Measurements from ENCODE around the gene B3GALT6.

The B3GALT6 gene

DNA sequence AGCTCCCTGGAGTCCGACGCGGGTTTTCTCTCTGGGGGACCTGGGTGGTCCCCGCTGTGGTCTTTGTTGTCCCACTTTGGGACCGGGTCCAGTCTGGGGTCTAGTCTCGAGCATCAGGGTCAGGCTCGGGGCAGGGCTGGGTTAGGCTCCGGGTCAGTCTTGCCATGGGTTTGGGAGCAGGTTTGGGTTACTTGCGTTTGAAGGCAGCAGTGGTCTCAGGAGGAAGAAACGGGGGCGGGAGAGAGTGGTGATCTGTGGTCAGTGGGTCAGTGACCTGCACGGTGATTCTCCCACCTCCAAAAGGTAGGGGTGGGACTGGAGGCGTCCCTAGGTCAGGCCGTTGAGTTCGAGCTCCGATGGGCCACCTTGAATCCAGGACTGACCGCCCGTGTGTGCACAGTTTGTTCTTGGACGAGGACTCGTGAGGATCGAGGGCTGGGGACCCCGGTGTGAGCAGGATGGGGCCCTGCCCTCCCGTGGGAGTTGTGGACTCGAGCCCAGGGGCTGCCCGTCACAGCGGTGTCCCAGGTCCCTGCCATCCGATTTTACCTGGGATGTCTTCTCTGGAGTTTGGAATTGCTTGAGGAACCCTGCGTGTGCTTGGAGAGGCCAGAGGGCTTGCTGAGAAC, 2.3 kb downstream of the B3GALT6 start:
- no peak for DNase-seq

DNA sequence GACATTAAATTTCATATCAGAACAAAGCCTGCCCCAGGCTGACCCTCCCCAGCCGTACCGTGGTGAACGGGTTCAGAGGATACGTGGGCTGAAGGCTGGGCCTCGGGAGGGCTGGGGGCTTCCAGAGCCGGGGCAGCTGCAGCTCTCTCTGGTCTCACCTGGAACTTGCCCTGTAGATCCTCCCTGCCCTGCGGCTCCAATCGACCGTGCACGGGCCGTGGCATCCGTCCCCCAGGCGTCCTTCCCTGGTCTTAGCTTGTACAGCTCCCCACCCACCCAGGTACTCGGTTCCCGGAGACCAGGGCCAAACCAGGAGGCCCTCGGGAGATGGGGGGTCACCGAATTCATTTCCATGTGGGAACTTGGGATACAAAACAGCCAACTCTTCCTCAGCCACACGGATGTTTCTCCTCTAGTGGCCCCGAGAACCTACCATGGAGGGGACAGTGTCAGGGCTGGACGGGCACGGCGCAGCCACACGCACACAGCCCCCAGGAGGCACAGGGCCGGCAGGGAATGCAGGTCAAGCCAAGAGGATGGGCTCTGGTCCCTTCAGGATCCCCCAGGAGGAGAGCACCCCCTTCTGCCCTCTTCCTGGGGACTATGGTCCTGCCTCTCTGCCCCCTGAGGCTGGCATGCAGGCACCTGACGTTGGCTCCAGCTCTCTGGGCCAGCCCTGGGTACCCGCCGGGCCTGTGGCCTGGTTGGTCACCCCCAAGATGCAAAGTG, 3.1 kb downstream of the B3GALT6 start:
- DNase-seq: no peak

DNA sequence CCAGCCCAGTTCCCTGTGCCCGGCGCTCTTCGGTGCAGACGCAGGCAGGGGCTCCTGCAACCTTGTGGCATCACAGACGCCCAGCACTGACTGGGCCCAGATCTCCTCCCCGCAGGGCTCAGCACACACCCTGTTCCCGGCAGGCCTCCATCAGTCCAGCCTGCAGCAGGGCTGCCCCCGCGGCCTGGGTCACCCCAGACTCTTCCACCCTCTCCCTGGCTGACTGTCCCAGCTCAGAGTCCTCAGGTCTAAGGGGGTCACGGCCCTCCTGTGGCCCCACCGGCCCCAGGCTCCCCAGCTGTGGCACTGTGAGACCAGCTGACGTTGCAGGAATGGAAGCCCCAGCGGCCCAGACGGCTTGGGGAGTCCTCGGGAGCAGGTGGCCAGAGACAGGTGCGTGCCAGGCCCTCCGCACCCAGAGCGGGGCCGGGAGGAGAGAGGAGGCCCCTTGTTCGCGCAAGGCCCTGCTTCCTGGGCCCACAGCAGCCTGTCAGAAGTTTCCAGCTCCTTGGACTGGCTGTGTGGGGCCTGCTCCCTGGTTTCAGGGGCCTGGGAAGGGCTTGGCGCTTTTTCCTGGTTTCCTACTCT, 4.2 kb downstream of the B3GALT6 start:
- no peak for DNase-seq

DNA sequence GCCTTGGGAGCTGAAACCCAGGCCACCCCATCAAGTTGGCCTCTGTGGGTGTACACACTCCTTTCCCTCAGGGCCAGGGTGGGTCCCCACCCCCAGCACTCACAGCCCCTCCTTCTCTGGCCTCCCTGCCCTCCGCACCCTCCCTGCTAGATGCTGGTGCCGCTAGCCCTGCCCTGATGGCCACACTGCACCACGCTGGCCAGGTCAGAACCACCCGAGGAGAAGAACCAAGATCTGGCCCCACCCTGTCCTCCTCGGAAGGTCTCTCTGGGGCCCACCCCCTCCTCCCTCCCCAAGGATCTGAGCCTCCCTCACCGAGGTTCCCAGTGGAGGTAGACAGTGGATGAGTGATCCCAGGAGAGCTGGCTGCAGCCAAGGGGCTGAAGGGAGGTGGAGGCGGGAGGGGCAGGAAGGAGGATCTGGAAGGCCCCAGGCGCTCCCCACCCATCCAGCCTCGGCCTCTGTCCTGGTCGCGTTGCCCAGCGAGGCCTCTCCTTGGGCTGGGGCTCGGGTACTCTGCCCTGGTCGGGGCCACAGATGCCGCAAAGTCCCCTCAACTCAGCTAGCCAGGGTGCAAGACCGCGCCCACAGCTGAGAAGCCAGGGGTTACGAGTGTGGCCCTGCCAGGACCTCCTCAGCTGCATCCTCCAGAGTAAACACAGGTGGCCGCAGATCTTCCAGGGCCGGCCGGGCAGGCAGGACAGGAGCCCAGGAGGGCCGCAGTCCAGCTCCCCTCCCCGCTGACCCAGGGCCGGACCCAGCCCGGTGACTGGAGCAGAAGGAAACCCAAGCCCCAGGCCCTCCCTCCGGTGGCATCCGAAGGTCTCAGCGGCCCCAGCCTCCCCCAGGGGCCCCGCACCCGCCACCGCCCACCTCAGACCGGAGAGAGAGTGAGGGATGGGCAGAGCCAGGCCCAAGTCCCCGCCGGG, 5.2 kb downstream of the B3GALT6 start:
- no peak for DNase-seq

DNA sequence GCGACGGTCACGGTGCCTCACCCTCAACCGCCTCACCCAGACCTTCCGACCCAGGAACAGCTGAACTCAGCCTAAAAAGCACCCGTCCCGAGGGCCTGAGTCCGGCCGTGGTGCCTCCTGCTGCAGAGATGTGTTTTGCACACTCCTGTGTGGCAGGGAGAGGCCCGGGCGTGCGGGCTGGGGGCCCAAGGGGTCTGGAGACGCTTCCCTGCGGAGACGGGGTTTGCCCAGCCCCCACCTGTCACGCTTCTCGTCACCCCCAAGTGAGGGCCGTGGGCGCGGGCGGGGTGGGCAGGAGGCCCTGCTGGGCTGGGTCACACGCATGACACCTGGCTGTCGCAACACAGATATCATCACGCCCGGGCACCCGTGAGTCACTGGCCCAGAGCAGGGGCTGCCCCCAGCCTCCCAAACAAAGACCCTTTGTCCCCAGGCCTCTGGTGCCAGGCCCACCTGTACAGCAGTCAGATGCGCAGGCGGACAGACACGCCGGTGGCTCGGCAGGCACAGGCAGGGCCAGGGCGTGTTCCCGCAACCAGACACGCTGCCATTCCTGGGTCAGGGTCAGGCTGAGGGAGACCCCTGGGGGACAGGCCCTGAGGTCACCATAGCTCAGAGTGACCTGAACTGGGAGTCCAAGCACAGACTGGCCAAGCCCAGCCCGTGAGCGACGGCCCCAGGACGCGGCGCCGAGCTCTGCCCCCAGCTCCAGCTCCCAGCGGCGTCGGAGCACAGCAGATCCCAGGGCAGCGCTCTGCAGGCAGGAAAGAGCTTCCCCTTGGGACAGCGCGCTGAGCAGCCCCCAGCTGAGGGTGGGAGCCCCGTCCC, 6.1 kb downstream of the B3GALT6 start:
- no peak for DNase-seq

DNA sequence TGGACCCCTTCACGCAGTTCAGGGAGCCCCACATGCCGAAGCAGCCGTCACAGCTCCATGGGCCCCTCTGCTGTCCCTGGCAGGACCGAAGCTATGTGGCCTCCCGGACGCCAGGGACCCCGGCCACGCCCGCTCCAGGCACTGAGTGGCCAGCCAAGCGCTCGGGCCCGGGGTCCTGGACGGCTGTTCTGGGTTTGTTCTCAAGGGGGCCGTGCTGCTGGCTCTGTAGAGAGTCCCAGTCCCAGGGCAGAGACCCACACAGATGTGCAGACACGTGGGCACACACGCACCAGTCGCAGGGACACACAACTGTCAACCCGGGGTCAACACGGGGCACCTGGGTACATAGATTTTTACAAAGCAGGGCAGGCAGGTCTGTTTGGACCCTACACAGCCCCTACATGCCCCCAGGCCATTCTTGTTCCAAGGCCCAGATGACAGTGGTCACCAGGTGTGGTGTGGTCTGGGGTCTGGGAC, 6.7 kb downstream of the B3GALT6 start:
- no peak for DNase-seq

DNA sequence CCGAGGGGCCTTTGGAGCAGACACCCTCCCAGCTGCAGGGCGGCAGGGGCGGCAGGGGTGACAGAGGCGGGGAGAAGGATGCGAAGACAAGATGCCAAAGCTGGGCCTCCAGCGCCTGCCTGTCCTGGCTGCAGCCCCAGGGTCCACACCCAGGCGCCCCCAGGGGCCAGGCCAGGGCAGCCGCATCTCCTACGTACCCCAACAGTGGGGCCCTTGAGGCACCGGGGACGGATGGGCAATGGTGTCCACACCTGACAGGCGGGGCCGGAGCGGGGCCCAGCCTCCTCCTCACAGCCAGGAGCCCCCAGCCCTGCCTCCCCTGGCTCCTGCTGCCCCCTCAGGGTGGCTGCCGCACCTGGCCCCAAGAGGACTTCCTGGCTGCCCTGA, 7.2 kb downstream of the B3GALT6 start:
- no peak for DNase-seq

DNA sequence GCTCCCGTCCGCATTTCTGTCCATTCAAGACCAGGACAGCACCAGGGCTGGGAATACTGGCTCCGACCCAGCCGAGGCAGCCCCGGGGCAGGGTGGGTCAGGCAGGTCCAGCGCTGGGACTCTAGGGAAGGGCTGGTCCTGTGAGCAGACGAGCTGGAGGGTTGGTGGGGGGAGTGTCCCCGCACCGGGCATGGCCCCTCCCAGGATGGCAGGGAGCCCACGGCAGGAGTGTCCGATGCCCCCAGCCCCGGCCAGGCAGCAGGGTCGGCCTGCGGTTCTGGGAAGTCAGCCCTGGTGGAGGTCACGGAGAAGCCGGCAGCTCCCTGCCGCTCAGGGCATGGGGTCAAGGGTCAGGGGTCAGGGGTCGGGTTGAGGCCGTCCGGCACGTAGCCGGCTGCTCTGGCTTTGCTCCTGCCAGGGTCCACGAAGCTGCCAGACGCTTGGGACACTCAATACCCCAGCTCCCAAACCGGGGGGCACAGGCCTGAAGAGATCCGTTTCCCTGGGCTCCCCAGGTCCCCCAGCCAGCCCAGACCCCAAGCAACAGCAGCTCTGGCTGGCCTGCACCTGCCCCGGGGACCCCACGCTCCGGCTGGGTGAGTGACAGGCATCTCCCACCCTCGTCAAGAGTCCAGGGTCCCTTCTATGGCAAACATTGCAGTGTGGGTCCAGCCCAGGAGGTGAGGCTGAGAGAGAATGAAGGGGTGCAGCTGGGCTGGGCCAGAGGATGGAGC, 7.7 kb downstream of the B3GALT6 start:
- DNase-seq: no peak

DNA sequence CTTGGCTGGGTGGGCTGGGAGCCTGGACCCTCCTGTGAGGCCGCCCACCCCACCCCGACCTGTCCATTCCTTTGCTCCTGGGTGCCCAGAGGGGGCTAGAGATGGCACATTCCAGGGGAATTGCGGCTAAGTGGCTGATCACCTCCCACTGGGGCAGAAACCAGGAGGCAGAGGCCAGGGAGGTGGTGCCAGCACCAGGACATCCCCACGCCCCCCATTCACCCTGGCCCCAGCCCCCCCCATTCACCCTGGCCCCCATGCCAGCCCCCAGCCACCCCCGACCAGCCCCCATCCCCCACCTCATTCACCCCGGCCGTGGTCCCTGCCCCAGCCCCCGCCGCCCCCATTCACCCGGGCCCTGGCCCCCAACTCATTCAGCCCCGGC, 8.3 kb downstream of the B3GALT6 start:
- no peak for DNase-seq

DNA sequence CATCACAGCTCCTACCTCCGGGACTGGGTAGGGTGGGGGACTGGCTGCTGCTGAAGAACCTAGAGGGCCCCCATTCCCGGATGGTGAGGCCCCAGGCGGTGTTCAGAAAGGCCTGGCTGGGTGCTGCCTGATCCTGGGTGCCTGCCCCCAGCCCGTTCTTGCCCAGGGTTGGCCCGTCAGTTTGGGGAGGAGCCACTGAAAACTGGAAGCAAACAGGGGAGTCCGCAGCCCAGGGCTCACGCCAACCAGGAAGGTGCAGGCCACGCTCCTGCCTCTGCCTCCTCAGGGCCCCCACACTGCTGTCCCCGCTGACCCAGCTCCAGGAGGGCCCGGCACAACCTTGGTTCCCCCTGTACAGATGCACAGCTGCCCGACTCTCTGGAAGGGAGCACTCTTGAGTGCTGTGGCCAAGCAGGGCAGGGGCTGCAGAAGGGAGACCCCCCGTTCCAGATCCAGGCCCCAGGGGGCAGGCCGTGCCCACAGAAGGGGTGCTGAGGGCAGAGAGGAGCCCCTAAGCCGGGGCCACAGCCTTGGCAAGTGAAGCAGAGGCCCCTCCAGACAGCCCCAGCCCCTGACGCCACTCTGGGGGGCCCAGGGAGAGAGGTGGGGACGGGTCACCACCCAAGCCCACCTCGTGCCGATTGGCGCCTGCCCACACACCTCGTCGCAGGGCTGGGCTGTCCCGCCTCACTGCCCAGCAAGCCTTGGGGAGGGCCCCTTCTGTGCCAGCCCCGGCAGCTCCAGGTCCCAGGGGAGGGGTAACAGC, 9.0 kb downstream of the B3GALT6 start:
- DNase-seq: no peak

DNA sequence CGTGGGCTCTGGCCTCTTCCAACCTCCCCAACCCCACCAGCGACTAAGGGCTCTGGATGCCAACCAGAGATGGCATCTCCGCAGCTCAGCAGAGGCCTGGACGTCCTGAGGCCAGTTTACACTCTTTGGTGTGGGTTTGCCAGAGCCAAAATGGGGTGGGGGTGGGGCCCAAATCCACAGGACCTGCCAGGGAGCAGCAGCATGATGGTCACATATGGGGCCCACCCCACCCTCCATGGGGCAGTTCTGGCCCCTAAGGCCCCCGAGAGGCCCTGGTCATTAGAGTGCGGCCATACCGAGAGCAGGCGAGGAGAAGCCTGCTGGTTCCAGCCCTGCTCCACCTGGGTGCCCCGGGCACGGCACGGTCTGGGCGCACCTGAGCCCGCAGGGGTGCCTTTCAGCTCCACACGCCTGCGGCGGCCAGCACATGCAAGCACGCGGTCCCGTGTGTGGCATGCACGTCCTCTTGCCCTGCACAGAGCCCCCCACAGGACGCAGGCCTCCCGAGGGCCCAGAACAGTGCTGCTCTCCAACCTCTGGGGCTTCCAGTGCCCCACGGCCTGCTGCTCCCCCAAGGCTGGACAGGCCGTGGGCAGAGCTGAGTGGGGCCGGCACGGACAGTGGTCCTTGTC, 9.7 kb downstream of the B3GALT6 start:
- DNase-seq: no peak

DNA sequence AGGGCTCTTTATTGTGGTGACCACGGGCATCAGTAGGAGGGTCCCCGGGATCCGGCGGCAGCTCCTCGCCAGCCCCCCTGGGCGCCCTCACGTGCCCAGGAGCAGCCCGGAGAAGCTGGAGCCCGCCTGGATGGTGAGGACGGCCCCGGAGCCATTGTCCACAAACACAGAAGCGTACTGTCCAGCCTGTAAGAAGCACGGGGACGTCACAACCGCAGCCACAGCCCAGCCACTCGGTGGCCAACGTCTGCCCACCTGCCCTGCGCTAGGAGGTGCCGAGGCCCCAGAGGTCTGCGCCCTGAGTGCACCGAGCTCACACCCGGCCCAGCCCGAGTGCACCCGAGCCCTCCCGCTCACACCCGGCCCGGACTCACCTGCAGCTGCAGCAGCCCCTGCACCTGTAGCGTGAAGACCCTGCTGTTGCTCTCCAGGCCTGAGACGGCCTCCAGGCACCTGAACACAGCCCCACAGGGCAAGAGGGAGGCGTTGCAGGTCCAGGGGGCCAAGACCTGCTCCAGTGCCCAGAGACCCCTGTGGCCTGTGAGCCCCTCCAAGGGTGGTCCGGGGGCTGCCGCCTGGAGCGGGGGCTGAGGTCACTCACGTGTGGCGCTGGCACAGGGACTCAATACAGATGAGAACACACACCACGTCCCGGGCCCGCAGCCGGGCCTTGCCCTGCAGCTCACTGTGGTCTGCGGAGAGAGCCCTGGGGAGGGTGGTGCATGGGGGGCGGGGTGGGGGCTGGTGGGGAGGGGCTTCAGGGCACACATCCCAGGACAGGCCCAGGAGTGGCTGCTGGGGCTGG, 10.6 kb downstream of the B3GALT6 start:
- DNase-seq: no peak

DNA sequence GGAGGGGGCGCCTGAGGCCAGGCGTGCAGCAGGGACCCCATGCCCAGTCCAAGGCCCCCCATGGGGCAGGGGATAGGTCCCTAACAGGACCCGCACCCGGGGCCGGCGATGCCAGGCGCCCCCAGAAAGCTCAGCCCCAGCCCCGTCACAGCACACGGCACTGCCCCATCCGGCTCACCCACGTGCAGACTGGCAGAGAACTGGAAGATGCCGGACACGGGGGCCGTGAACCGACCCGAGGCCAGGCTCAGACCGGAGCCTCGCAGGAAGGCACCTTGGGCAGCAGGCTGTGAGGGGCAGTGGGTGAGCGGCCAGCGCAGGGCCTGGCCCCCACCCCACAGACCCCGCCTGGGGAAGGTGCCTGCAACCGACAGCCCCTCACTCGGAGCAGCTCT, 11.2 kb downstream of the B3GALT6 start:
- no peak for DNase-seq

DNA sequence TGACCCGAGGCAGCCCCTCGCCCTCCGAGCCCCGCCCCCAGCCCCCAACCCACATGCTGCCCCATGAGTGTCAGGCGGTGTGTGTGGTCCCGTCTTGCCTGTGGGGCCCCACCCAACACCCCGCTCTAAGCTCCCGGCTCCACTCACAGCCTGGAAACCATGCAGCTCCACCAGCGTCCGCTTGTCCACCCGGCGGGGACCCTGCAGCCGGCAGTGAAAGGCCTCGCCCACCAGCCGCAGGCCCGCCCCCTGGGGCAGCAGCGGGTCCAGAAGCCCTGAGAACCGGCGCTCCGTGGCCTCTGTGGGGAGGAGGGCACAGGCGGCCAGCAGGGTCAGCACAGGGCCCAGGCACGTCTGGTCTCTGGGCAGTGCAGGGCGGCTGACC, 11.8 kb downstream of the B3GALT6 start:
- DNase-seq: no peak

DNA sequence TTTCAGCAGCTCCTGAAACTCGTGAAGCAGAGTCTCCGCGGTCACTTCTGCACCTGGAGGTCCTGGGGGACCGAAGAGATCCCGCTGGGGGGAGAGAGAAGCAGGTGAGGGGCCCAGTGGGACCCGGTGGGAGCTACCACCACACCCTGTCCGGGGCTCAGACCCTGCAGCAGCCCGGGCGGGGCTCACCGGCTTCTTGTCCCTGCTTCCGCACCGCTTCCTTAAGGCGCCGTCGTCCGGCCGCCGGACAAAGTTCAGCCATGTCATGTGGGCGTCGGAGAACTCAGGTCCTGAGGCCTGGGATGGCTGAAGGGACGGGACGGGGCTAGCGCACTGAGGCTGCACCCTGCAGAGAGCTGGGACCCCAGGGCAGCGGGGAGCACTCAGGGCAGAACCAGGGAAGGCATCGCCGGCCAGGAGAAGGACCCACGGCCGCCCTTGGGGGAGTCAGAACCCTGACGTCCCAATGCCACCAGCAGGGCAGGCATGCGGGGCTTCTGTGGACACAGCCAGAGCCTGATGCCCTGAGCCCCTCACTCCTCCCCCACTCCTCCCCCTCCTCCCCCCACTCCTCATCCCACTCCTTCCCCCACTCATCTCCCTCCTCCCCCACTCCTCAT, 12.3 kb downstream of the B3GALT6 start:
- no peak for DNase-seq

DNA sequence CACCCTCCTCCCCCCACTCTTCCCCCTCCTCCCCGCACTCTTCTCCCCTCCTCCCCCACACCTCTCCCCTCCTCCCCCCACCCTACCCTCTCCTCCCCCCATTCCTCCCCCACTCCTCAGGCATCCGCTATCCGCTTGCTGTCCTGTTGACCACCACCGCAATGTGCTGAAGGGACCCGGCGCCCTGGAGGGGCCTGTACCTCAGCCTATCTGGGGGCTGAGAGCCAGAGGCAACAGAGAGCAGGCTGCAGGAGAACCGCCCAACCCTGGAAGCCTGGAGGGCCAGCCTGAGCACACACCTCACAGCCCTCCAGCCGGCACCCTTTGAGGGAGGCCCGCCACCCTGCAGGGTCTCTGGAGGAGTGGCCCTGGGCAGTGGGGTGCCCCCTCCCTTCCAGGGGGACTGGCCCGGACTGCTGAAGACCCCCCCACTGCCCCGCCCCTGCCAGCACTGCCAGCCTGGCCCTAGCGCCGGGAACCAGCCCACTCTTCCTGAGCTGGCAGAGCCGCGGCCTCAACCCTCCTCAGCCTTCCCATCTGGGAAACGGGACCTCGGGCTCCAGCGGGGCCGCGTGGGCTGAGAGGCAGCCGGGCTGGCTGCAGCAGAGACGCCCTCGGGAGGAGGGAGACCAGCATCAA, 13.3 kb downstream of the B3GALT6 start:
- DNase-seq: no peak

DNA sequence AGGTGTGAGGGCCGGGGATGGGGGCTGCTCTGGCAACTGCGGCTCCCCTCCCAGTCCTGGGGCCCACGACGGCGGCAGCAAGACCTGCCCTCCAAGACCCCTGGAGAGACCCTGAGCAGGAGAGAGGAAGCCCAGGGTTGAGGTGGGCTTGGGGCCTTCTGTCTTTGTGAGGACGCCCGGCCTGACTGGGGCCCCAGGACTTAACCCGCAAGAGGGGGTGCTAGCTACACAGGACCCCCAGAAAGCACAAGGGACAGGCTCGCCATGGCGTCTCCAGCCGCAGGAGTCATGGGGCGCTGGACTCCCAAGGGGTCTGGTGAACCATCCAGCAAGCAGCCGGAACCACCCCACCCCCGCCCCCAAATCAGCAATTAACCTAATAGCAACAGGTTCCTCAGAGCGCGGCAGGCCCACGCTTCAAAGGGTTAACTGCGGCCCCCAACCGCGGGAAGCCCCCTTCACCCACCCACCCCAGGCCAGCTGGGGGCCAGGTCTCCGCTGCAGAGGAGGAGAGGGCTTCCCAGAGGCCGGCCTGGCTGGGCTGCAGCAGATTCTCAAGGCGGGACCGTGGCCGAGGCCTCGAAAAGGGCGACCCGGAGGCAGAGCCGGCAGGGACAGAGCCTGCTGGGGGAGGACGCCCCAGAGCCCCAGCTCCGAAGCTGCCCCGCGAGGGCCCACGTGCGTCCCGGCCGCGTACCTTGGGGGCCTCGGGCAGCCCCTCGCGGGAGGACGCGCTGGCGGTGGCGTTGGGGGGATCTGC, 14.0 kb downstream of the B3GALT6 start:
- DNase-seq: no peak
